ENCODE measurements around the gene SNORC. TPM values are rescaled to one million over a fixed set of nuclear protein-coding genes. Genes with fewer than 3 reads are reported as not detected.

The SNORC gene
- total RNA-seq, 4 donors from 2014 or later = 0.45 to 2.5 (median 1.4) TPM

- intact Hi-C loops (cut with DNase I) = no loop called here
- Histone ChIP-seq H3K4me1 (no peaks in the 10 kb centered on the region), H3K27me3 (no peaks in the 10 kb centered on the region), H3K4me3 (no peak overlapping the region), H3K9me3 (no peaks in the 10 kb centered on the region), H3K27ac (replicated peaks in 1 of 4) (no peak overlapping the region), H3K36me3 (peaks cover 6 to 29% (median 11%) of the 10 kb centered on the region in 4 donors)
- DNase-seq (ENCODE audit: extremely low spot score) = peak; percentile 47
- no peak for TF ChIP-seq POLR2A (IDR thresholded peaks at IDR 0.05; ENCODE audit: low read depth)
- no peak for TF ChIP-seq POLR2AphosphoS5 (IDR thresholded peaks at IDR 0.05)
- TF ChIP-seq EP300 (IDR thresholded peaks at IDR 0.05) = no peak
- TF ChIP-seq, protein P1, sequence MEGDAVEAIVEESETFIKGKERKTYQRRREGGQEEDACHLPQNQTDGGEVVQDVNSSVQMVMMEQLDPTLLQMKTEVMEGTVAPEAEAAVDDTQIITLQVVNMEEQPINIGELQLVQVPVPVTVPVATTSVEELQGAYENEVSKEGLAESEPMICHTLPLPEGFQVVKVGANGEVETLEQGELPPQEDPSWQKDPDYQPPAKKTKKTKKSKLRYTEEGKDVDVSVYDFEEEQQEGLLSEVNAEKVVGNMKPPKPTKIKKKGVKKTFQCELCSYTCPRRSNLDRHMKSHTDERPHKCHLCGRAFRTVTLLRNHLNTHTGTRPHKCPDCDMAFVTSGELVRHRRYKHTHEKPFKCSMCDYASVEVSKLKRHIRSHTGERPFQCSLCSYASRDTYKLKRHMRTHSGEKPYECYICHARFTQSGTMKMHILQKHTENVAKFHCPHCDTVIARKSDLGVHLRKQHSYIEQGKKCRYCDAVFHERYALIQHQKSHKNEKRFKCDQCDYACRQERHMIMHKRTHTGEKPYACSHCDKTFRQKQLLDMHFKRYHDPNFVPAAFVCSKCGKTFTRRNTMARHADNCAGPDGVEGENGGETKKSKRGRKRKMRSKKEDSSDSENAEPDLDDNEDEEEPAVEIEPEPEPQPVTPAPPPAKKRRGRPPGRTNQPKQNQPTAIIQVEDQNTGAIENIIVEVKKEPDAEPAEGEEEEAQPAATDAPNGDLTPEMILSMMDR (IDR thresholded peaks at IDR 0.05) = no peak
- WGBS = 93% methylated on average over 2 of the region's 2 CpGs
Observed at GRCh38 chr2:232863996-232864395, 6.1 kb upstream of the SNORC start.

- no peak overlapping the region for H3K4me3 ChIP-seq
- DNase-seq (ENCODE audit: extremely low spot score) = no peak
- WGBS = 100% methylated on average over 1 of the region's 1 CpG
- H3K27me3 ChIP-seq = no peaks in the 10 kb centered on the region
- TF ChIP-seq, protein P1 (IDR thresholded peaks at IDR 0.05) = no peak
- TF ChIP-seq POLR2A (IDR thresholded peaks at IDR 0.05; ENCODE audit: low read depth) = no peak
- no peak for TF ChIP-seq POLR2AphosphoS5 (IDR thresholded peaks at IDR 0.05)
- no peak for TF ChIP-seq EP300 (IDR thresholded peaks at IDR 0.05)
- H3K36me3 ChIP-seq = peaks cover 0 to 20% (median 5%) of the 10 kb centered on the region in 4 donors
- H3K4me1 ChIP-seq = no peaks in the 10 kb centered on the region
- no peak overlapping the region for H3K27ac ChIP-seq (replicated peaks in 1 of 4)
- intact Hi-C loops (cut with DNase I) = no loop called here
- no peaks in the 10 kb centered on the region for H3K9me3 ChIP-seq
Observed at GRCh38 chr2:232865165-232865564, 4.9 kb upstream of the SNORC start.

DNA sequence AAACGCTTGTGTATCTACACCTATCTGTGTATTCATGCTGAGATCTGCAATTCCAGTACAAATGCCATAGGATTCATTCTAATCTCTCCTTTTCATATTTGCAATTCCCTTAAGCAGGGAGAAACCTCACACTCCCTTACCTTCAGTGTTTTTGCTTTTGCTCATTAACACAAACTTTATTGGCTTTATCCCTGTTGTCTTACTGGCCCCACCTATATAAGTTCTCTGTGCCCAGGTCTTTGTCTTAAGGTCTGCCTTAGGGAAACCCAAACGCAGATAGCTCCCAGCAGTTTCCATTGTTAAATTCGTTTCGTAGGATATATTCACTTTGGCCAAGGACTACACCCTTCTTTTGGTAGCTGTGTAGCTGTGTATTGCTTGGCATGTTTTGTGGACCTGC is 4.0 kb upstream of the SNORC start:
- 82% methylated on average over 4 of the region's 4 CpGs for WGBS
- H3K4me3 ChIP-seq = no peak overlapping the region
- TF ChIP-seq, protein P1 (IDR thresholded peaks at IDR 0.05) = no peak
- TF ChIP-seq POLR2A (IDR thresholded peaks at IDR 0.05; ENCODE audit: low read depth) (no peak), EP300 (IDR thresholded peaks at IDR 0.05) (no peak), POLR2AphosphoS5 (IDR thresholded peaks at IDR 0.05) (no peak)
- intact Hi-C loops (cut with DNase I) = no loop called here
- H3K36me3 ChIP-seq = peaks cover 0 to 13% (median 5%) of the 10 kb centered on the region in 4 donors
- H3K27ac ChIP-seq (replicated peaks in 1 of 4) = no peak overlapping the region
- H3K4me1 ChIP-seq = no peaks in the 10 kb centered on the region
- DNase-seq (ENCODE audit: extremely low spot score) = no peak
- no peaks in the 10 kb centered on the region for H3K9me3 ChIP-seq
- H3K27me3 ChIP-seq = no peaks in the 10 kb centered on the region

DNA sequence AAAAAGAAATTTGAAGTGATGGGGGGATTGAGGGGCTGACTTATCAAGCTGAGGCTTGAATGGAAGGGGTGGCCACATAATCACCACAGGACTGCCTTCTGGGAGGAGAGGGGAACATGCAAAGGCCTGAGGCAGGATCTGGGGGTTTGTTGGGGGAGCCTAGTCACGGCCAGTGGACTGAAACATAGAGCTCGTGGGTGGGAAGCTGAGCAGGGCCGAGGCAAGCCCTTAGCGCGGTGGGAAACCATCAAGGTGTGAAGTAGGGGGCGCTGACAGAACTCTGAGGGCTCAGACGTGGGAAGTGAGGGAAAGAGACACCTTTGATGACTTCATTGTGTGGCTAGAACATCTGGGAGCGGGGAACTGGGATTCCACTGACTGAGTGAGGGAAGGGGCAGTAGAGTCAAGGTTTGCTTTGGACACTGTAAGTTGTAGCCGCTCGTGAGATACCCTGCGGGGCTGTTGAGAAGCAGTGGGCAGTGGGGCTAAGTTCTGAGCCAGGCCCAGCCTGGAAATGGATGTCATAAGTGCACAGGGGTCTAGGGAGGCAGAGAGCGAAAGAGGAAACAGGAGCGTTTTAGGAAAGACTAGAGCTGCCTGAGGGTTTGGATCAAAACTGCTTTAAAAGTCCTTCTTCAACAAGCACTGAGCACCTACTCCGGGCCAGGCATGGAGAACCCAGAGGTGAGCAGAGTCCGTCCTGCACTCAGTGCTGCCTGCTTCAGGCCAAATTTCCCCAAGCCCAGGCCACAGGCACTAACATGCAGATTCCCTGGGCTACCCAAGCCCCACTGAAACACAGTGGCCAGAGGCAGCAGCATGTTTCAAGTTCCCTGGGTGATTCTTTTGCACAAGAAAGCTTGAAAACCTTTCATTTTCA is 686 bp upstream of the SNORC start:
- 77% methylated on average over 15 of the region's 15 CpGs for WGBS
- TF ChIP-seq POLR2A (IDR thresholded peaks at IDR 0.05; ENCODE audit: low read depth) (no peak), EP300 (IDR thresholded peaks at IDR 0.05) (no peak), POLR2AphosphoS5 (IDR thresholded peaks at IDR 0.05) (no peak)
- TF ChIP-seq, protein P1 (IDR thresholded peaks at IDR 0.05) = no peak
- H3K36me3 ChIP-seq = peaks cover 0 to 5% (median 0%) of the 10 kb centered on the region in 4 donors
- intact Hi-C loops (cut with DNase I) = no loop called here
- no peak overlapping the region for H3K27ac ChIP-seq (replicated peaks in 1 of 4)
- no peaks in the 10 kb centered on the region for H3K4me1 ChIP-seq
- H3K4me3 ChIP-seq = no peak overlapping the region
- no peak for DNase-seq (ENCODE audit: extremely low spot score)
- no peaks in the 10 kb centered on the region for H3K9me3 ChIP-seq
- H3K27me3 ChIP-seq = no peaks in the 10 kb centered on the region
